Stimulated activated CD8-positive, alpha-beta memory T cell treated with anti-CD3 and anti-CD28 coated beads, Interleukin-2, amount 100 ng/mL, for 1 hour (primary cell): Measurements from ENCODE around the gene MSLN.

Source experiments
- DNase-seq, 2 donors: peaks; one replicate each; pipeline ENCODE4 v3.0.0-alpha.2; 2020; ENCODE audit warnings: low read depth in 2 of 2

Gene MSLN

DNA sequence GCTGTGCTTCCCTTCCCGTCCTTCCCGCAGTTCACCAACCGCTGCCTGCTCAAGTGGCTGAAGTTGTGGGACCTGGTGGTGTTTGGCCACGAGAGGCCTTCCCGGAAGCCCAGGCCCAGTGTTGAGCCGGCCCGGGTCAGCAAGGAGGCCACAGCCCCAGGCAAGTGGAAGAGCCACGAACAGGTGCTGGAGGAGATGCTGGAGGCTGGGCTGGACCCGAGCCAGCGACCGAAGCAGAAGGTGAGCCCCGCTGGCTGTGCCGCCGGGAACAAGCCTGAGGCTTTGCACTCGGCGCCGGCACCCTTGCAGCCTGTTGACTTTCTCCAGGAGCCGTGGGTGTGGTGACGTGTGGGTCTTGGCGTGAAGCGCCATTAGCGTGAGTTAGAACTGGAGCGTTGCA, 30.6 kb downstream of the MSLN start:
- no peak for DNase-seq

DNA sequence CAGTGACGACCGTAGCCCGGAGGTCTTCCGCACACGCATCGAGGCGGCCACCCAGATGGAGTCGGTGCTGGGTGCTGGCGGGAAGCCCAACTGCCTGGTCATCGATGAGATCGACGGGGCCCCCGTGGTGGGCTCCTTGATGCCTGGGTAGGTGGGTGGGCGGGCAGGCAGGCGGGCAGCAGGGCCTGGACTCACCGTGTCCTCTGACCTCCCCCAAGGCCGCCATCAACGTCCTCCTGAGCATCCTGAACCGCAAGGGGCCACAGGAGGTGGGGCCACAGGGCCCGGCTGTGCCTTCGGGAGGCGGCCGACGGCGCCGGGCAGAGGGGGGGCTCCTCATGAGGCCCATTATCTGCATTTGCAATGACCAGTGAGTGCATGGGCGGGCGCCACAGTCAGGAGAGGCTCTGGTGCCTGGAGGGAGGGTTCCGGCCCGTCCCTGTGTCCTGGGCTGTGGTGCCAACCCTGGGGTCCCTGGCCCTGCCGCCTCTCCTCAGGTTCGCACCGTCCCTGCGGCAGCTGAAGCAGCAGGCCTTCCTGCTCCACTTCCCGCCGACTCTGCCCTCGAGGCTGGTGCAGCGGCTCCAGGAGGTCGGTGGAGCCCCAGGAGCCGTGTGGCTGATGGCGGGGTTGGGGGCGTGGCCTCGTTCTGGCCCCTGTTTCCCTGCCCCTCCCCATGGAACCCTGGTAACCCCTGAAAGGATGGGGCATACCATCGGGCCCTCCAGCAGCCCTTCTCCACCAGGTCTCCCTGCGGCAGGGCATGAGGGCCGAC, 31.9 kb downstream of the MSLN start:
- DNase-seq: no peak

DNA sequence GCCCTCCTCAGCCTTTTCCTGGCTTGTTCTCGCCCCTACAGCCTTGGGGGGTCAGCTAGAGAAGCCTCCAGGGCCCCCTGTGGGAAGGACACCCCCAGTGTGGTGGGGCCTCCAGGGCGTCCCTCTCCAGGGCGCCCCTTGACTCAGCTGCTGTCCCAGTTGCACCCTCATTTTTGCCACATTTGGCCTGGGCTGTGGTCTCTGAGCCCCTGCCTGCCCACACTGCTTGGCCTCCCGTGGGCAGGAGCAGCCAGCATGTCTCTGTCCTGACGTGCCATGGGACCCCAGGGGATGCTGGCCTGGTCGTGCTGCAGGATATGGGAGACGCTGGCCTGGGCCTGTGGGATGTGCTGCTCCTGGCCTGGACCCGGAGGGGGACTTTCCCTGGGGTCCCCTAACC, 32.9 kb downstream of the MSLN start:
- DNase-seq: no peak

DNA sequence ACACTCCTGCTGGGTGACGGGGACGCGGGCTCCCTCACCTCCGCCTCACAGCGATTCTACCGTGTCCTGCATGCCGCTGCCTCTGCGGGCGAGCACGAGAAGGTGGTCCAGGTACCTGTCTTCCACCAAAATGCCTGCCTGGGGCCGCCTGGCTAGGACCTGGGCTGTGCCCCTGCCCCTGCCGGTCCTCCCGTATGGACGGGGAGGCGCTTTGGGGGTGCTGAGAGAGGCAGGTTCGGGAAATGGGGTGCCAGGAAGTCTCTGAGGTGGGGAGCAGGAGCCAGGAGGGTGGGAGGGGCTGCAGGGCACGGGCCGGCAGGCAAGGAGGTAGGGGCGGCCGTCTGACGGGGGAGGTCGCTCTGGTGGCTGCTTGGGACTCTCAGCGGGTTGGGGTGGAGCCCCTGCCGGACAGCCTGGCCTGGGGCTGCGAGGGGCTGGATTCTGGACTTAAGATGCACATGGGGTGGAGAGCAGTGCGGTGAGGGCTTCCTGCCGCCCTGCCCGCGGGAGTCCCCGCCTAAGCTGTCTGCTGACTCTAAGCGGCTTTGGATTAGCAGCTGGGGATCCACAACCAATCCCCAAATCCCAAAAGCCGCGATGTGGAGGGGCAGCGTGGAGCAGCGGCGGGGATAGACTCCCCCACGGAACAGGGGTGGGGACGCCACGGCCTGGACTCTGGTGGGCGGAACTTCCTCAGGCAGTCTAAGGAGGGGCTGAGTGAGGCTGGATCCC, 33.7 kb downstream of the MSLN start:
- DNase-seq: no peak

DNA sequence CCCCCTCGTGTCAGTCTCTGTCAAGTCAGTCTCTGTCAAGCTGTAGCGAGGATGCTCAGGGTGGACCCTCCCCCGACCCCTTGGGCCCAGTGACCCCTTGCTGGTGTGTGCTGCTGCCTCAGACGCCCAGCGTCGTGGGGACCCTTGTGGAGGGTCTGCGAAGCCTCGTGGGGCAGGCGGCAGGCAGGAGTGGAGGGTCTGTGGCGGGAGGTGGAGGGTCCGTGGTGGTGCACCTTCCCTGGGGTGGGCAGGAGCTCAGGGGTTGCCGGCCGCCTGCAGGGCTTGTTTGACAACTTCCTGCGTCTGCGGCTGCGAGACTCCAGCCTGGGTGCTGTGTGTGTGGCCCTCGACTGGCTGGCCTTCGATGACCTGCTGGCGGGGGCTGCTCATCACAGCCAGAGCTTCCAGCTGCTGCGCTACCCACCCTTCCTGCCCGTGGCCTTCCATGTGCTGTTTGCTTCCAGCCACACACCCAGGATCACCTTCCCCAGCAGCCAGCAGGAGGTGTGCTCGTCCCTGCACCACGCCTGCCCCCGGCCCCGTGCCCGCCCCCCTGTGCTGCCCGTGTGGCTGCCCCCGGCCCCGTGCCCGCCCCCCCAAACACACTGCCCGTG, 34.4 kb downstream of the MSLN start:
- DNase-seq: no peak

DNA sequence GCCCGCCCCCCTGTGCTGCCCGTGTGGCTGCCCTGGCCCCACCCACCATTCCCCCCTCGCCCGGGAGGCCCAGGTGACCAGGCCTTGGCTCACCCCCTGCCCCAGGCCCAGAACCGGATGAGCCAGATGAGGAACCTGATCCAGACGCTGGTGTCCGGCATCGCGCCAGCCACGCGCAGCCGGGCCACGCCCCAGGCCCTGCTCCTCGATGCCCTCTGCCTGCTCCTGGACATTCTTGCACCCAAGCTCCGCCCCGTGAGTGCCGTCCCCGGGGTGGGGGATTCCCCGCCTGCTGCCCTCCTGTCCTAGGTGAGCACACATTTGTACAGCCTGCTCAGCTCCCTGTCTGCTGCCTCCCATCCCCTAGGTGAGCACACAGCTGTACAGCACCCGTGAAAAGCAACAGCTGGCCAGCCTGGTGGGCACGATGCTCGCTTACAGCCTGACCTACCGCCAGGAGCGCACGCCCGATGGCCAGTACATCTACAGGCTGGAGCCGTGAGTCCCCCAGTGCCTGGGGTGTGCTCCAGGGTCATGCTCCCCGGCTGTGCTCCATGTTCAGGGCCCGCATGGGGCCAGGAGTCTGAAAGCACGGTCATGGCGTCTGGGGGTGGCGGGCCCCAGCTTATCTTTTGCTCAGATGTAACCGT, 35.2 kb downstream of the MSLN start:
- DNase-seq: no peak

DNA sequence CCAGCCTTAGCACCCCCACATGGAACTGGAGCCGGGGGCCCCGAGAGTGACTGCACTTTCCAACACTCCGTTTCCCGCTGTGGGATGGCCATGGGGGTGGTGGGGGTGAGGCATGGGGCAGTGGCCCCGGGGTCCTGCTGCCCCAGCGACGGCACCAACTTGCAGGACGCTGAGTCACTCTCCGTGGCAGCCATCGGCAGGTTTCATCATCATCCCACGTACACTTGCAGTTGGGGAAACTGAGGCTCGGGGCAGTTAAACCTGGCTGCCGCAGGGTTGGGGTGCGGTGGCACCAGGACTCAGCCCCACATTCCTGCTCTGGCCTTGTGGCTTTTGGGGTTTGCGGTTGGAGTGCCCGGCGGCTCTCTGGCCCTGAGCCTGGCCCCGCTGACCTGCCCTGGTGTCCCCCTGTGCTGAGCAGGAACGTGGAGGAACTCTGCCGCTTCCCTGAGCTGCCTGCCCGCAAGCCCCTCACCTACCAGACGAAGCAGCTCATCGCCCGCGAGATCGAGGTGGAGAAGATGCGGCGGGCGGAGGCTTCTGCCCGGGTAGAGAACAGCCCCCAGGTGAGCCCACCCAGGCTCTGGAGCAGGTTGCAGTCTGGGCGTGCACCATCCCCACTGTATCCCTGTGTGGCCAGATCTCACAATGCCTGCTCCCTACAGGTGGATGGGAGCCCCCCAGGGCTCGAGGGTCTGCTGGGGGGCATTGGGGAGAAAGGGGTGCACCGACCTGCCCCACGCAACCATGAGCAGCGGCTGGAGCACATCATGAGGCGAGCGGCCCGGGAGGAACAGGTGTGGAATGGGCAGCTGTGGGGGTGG, 36.0 kb downstream of the MSLN start:
- no peak for DNase-seq

DNA sequence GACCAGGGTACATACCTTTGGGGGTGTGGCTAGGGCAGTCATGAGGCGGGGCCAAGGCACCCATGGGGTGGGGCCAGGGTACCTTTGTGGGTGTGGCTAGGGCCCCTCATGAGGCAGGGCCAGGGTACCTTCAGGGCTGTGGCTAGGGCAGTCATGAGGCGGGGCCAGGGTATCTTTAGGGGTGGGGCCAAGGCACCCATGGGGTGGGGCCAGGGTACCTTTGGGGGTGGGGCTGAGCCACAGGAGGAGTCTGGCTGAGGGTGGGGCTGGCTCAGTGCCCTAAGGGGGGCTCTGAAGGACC, 36.5 kb downstream of the MSLN start:
- DNase-seq: no peak

DNA sequence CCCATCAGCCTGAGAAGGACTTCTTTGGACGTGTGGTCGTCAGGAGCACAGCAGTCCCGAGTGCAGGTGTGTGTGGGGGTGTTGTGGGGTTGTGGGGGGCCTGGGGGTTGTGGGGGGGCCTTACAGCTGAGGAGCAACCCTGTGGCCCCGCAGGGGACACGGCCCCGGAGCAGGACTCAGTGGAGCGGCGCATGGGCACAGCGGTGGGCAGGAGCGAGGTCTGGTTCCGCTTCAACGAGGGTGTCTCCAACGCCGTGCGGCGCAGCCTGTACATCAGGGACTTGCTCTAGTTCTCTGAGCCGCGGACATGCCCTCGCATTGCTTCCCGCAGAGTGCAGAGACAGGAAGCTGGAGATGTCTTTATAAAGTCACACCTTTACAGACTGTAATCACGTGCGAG, 37.2 kb downstream of the MSLN start:
- no peak for DNase-seq

DNA sequence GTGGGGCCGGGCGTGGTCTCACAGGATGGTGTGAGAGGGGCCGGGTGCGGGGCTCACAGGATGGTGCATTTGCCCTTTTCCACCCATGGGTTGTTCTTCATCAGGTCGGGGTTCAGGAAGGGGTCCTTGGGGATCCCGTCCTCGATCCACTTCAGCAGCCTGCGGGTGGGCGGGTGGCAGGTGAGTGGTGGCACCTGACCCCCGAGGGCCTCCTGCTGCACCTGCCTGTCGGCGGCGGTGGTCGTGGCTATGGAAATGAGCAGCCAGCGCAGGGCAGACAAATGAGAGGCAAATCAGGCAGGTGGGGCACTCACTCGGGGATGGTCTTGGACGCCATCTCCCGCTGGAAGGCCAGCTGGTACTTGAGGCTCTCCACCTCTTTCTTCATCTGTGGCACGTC, 38.1 kb downstream of the MSLN start:
- DNase-seq: no peak

DNA sequence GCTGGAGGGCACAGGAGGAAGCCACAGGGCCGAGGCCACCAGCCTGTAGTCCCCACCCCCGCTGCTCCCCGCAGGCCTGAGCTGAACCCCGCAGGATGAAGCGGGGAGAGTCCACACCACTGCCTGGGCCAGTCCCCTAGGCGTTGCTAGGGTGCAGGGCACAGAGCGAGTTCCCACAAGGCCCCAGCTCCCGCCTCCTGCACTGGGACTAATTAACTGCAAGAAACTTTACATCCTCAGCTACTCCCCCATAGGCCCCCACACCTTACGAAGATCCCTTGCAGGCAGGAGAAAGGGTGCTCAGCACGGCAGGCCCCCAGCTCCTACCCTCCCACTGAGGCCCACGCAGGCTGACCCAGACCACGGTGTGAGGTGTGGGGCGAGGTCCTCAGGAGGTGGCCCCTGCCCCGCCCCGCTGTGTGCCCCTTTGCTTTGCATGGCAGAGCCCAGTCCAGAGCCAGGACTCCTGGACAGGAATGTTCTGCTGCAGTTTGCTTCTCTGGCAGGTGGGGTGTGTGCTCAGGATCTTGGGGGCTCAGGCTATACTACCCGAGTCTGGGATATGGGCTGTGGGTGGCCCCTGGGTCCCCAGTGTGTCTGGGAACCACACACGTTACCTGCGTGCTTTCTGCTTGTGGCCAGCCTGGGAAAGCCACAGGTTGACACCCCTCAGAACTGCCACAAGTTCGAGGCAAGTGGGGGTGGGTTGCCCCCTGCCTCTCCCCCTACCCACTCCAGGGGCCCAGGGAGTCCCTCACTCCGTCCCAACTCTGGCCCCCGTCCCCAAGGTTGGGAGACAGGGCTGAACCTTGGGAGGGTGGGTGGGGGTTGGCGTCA, 38.8 kb downstream of the MSLN start:
- DNase-seq: no peak

DNA sequence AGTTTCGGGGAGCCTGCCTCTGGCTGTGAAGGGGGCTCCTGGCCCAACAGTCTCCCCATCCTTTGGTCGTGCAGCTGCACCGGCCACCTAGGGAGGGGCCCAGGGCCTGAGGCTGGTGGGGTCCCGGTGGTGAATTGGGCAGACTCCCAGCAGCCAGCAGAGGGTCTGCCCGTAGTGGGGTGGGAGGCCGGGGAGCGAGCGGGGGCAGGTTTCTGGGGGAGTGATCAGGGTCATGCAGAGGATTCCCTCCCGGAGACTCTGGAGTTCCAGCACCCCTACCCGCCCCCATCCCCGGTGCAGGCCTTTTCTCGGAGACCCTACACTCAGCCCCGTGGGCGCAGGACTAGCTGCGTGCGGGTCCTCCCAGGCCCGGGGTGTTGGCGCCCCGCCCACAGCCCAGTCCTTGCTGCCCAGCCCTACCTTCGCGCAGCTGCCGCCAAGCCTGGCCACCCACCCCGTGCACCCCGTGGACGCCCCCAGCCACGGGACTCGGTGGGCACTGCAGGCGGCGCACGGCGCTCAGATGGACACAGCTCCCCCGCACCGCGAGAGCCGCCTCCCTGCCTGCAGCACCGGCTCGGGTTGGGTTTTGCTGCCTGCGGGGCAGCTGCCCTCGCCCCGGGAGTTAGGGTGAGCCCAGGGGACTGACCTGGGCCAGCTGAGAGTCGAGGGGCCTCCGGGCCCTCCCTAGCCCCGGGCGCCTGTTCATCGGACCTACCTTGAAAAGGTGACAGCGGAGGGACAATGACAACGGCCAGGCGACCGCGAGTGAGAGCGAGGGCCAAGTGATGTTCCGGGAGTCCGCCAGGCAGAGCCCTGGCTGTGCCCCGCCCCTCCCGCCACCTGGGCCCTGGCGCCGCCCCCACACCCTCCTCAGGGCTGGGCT, 39.7 kb downstream of the MSLN start, which contains the start of gene GNG13:
TSS of gene GNG13 (minus strand) at position 787 of the 886 bp plus-strand sequence. CDS start 1,657 bp downstream, outside the sequence.
- no peak for DNase-seq

DNA sequence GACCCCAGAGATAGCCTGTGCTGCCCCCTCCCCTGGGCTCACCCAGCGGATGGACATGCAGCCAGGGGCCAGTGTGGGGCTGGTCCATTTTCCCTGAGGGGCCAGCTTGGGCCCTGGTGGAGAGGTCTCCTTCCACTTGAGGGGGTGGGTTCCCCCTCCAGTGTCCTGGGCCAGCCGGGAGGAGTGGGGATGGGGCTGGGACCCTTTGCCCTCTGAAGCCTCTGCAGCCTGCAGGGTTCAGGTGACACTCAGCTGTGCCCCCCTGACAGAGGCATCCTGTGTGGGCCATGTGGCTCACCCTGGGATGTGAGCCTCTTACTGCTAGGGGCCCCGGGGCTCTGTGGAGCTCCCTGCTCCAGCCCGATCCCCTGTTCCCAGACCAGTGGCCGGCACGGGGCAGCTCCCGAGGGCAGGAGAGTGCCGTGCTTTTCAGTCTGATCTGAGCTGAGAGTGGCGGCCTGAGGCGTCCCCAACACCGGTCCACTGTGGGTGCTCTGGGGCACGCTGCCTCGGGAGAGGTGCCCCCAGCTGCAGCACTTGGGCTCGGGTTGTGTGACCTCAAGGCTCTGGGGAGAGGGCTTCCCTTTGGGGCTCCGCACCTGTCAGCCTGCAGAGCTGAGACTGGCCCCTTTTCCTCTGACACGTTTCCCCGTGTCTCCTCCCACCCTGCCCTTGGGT, 40.4 kb downstream of the MSLN start:
- no peak for DNase-seq

DNA sequence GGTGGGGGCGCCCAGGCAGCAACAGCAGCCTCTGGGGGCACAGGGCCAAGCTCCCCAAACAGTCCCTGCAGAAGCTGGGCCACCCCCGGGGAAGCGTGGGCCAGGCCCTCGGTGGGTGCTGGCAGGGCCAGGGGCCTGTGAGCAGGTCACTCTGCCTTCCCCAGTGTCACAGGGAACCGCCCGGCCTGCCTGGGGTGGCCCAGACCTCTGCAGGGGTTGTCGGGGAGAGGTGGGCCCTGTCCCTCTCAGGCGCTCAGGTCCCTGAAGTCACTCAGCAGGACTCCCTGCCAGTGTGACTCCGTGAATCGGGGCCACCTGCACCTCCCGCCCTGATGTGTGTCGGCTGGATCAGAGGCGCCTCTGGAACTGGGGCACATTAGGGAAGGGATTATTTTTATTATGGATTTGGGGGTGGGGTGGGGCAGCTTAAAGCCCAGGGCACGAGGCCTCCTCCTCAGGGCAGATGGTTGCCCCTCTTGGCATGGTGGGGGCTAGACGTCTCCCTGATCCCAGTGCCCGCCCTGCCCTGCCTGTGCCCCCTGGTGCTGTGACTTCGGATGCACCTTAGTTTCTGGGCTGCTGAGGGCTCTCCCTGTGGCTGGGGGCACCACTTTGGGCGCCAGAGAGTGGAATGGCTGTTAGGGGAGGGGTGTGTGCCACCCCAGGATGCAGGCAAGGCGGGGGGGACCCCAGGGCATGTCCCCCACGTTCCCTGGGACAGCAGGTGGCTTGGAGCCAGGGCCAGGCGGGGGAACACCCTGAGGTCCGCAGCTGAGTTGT, 41.2 kb downstream of the MSLN start:
- DNase-seq: no peak

DNA sequence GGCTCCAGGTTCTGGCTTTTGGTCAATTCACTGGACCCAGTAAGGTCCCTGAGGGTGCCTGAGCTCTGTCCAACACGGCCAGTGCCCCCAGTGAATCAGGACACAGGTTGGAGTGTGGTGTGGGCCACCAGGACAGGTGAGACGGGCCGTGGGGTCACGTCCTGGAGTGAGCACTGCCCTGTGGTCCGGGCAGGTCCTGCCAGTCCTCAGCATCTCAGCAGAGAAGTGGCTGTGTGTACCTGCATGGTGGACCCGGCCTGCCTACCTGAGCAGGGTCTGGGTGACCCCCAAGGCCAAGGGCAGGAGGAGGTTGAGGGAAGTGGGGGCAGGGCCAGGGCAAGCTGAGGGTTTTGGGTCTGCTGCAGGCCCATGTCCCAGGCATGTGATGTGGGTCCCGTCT, 41.9 kb downstream of the MSLN start:
- no peak for DNase-seq

DNA sequence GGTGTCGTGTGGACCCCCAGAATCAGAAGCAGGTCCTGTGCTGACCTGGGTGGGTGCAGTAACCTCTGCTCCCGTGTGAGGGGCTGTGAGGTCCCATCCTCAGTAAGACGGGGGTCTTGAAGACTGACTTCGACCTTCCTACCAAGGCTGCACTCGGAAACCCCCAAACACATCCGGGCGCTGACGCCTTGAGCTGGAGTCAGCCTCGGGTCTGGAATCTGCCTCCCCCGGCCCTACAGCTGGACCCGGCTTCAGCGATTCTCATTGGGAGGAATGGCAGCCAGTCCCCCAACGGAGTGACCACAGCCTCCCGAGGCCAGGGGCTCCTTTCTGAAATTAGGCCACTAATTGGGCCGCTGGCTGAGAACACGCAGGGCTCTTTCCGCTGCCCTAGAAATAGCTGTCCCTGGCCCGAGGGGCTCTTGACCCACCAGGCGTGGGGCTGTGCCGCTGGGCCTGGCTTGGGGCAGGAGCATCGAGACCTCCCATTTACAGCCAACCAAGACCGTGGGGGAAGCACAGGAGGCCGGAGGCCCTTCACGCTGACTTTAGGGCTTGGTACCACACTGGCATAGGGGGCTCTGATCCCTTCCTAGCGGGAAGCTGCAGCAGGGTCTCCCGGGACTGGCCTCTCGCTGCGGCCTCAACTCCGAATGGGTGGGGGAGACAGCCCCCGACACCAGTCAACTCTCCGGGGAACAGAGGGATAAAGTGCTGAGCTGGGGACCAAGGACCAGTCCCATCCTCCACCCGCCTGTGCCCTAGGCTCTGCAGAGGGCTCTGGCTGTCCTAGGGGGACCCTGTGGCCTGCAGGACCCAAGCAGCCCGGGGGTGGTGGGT, 42.6 kb downstream of the MSLN start:
- no peak for DNase-seq

DNA sequence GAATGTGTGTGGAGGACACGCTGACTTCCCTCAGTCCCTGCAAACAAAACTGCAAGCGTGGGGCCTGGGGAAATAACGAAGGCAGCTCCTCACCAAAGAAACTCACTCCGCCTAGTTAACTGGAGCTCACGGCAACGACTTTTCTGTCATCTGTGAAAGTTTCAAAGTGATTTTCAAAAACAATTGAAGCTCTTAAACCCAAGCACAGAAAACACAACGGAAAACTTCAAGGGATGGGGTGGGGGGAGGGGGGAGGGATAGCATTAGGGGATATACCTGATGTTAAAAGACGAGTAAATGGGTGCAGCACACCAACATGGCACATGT, 43.2 kb downstream of the MSLN start:
- no peak for DNase-seq
